NB4 (cell line): Measurements from ENCODE around the gene DPF3.

Source experiments
- DNase-seq: peaks from one replicate; pipeline ENCODE4 v3.0.0; 2010; ENCODE audit warnings: low read depth
- H3K4me3 ChIP-seq: one replicate; pipeline ENCODE4 v1.5.1; 2011; ENCODE audit warnings: mild to moderate bottlenecking, low read depth, low read length, moderate library complexity
- MYC ChIP-seq: IDR thresholded peaks from 2 replicates; pipeline ENCODE4 v1.6.1; 2011; ENCODE audit warnings: low read depth, low read length
- POLR2A ChIP-seq: IDR thresholded peaks from 2 replicates; pipeline ENCODE4 v1.6.1; 2011; ENCODE audit warnings: mild to moderate bottlenecking; ENCODE audit not compliant: insufficient read length; ENCODE audit errors: extremely low read depth
- TF ChIP-seq, protein P1 (sequence below): IDR thresholded peaks from one replicate; pipeline ENCODE4 v1.5.1; 2012; ENCODE audit warnings: low read depth, low read length
- TF ChIP-seq, protein P2 (sequence below): IDR thresholded peaks from 2 replicates; pipeline ENCODE4 v1.6.1; 2011; ENCODE audit warnings: low read depth, low read length

The DPF3 gene

DNA sequence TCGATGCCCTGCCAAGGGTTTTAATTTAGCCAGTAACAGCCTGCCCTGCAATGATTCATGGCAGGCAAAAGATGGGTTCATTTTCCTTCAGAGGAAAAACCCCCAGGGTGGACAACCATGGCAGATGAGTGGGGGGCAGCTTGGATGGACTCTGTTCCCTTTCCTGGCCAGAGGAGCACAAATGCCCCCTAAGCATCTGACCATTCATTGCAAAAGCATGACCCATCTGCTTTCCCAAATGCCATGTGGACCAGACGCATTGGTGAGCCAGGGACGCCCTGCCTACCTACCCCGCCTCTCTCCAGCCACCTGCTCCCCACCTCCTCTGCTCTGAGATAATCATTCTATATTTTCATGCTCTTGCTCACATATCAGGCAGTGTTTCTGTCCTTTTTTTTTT lies 281.9 kb downstream of the DPF3 start:
- TF ChIP-seq, protein P1, sequence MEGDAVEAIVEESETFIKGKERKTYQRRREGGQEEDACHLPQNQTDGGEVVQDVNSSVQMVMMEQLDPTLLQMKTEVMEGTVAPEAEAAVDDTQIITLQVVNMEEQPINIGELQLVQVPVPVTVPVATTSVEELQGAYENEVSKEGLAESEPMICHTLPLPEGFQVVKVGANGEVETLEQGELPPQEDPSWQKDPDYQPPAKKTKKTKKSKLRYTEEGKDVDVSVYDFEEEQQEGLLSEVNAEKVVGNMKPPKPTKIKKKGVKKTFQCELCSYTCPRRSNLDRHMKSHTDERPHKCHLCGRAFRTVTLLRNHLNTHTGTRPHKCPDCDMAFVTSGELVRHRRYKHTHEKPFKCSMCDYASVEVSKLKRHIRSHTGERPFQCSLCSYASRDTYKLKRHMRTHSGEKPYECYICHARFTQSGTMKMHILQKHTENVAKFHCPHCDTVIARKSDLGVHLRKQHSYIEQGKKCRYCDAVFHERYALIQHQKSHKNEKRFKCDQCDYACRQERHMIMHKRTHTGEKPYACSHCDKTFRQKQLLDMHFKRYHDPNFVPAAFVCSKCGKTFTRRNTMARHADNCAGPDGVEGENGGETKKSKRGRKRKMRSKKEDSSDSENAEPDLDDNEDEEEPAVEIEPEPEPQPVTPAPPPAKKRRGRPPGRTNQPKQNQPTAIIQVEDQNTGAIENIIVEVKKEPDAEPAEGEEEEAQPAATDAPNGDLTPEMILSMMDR = no peak
- TF ChIP-seq POLR2A = no peak
- no peak for TF ChIP-seq MYC
- TF ChIP-seq, protein P2, sequence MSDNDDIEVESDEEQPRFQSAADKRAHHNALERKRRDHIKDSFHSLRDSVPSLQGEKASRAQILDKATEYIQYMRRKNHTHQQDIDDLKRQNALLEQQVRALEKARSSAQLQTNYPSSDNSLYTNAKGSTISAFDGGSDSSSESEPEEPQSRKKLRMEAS = no peak
- no peak for DNase-seq
- H3K4me3 ChIP-seq = no peak overlapping the region

GRCh38 chr14:72611506-72611905 lies 282.4 kb downstream of the DPF3 start:
- DNase-seq = no peak
- H3K4me3 ChIP-seq = no peak overlapping the region
- TF ChIP-seq, protein P2 = no peak
- TF ChIP-seq, protein P1 = no peak
- TF ChIP-seq POLR2A (no peak), MYC (no peak)

GRCh38 chr14:72610831-72611200 lies 283.1 kb downstream of the DPF3 start:
- TF ChIP-seq, protein P1 = no peak
- TF ChIP-seq, protein P2 = no peak
- TF ChIP-seq MYC = no peak
- no peak for TF ChIP-seq POLR2A
- no peak for DNase-seq
- H3K4me3 ChIP-seq = no peak overlapping the region

DNA sequence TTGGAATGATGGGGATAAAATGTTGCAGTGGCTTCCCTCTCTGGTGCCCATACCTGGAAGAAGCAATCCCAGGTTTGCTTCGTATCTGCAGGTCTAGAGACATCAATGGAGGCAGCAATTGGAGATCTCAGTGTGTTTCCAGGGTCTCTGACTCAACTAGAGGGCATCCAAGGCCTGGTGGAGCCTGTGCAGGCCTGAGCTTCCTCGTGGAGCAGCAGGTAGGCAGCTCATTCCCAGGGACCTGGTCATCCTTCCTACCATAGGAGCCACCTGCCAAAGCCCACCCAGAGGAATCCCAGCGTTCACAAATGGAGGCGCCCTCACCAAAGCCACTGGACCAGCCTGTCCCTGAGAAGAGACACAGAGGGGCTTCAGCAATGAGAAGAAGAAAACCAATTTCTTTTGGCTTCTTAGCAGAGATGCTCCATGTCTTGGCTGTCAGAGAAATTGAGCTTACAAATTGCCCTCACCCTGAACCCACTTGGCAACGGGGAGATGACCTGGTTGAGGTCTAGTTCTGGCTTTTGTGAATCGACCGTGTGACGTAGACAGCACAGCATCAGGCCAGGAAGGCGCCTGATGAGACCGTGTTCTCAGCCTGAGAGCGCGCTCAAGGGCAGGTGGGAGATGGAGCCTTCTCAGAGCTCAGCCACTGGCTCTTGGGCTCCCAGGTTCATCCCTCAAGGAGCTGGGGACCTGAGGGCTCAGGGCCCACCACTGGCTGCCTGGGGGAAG lies 283.6 kb downstream of the DPF3 start:
- DNase-seq = no peak
- TF ChIP-seq, protein P1 = no peak

GRCh38 chr14:72609205-72609916 lies 284.5 kb downstream of the DPF3 start:
- no peak overlapping the region for H3K4me3 ChIP-seq
- TF ChIP-seq MYC = no peak
- TF ChIP-seq, protein P2 = no peak
- TF ChIP-seq POLR2A = no peak
- TF ChIP-seq, protein P1 = no peak
- no peak for DNase-seq

More for the DNA sequence above, 283.6 kb downstream of the DPF3 start:
- H3K4me3 ChIP-seq = no peak overlapping the region
